HUES64 (cell line): Measurements from ENCODE around the gene TOMM34. TPM values are rescaled to one million over a fixed set of nuclear protein-coding genes. Genes with fewer than 3 reads are reported as not detected.

ENCODE experiments used
- H3K27ac ChIP-seq: 2 replicates; pipeline ENCODE4 v1.7.0; 2013; ENCODE audit warnings: low read depth, low read length, inconsistent platforms
- H3K27me3 ChIP-seq: 2 replicates; pipeline ENCODE4 v1.6.1; 2013; ENCODE audit warnings: mild to moderate bottlenecking, low read length; ENCODE audit not compliant: insufficient read depth
- H3K36me3 ChIP-seq: 2 replicates; pipeline ENCODE4 v1.6.1; 2013; ENCODE audit warnings: mild to moderate bottlenecking, low read length; ENCODE audit not compliant: insufficient read depth
- H3K4me1 ChIP-seq: 2 replicates; pipeline ENCODE4 v1.6.1; 2013; ENCODE audit warnings: mild to moderate bottlenecking, low read length, moderate library complexity; ENCODE audit not compliant: insufficient read depth
- H3K4me3 ChIP-seq: 2 replicates; pipeline ENCODE4 v1.5.1; 2013; ENCODE audit warnings: mild to moderate bottlenecking, low read length, moderate library complexity
- H3K9ac ChIP-seq: 2 replicates; pipeline ENCODE4 v1.6.1; 2013; ENCODE audit warnings: mild to moderate bottlenecking, low read depth, low read length
- H3K9me3 ChIP-seq: 2 replicates; pipeline ENCODE4 v1.6.1; 2013; ENCODE audit warnings: low read depth, low read length; ENCODE audit not compliant: insufficient read depth
- WGBS: fragments of 150-250, 120-280 bp; methylation state at CpG from one replicate; pipeline ENCODE4 v1.1.7; 2013; ENCODE audit warnings: missing lambda C conversion rate; 5-methylcytosine and 5-hydroxymethylcytosine counted together
- polyA plus RNA-seq, 2 experiments: library from polyadenylated mRNA; stranded (reverse); fragments of 50-300 nt; gene quantifications; one replicate each; pipeline ENCODE4 v1.2.3, GENCODE V29; 2013

Gene TOMM34, protein sequence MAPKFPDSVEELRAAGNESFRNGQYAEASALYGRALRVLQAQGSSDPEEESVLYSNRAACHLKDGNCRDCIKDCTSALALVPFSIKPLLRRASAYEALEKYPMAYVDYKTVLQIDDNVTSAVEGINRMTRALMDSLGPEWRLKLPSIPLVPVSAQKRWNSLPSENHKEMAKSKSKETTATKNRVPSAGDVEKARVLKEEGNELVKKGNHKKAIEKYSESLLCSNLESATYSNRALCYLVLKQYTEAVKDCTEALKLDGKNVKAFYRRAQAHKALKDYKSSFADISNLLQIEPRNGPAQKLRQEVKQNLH
- 38.0 TPM for polyA plus RNA-seq (2013, experiment 1 of 2)
- polyA plus RNA-seq (2013, experiment 2 of 2): 44.1 TPM

GRCh38 chr20:44960103-44960852 lies at the start of gene TOMM34:
TSS of gene TOMM34 (minus strand) at chr20:44960397. CDS start at chr20:44960333, 64 bp downstream.
- WGBS: under 1% methylated on average over 60 of the region's 60 CpGs
- H3K9me3 ChIP-seq: no peaks in the 10 kb centered on the region
- peak within 1 kb of the TSS; percentile 77 for H3K4me3 ChIP-seq
- peaks cover 23% of the 10 kb centered on the region for H3K4me1 ChIP-seq
- H3K36me3 ChIP-seq: peaks cover 20% of the 10 kb centered on the region
- no peak within 1 kb of the TSS; the same call in 1 of the 2 replicates for H3K27ac ChIP-seq
- H3K9ac ChIP-seq: peak within 1 kb of the TSS; percentile 75
- H3K27me3 ChIP-seq: peaks cover 37% of the 10 kb centered on the region

DNA sequence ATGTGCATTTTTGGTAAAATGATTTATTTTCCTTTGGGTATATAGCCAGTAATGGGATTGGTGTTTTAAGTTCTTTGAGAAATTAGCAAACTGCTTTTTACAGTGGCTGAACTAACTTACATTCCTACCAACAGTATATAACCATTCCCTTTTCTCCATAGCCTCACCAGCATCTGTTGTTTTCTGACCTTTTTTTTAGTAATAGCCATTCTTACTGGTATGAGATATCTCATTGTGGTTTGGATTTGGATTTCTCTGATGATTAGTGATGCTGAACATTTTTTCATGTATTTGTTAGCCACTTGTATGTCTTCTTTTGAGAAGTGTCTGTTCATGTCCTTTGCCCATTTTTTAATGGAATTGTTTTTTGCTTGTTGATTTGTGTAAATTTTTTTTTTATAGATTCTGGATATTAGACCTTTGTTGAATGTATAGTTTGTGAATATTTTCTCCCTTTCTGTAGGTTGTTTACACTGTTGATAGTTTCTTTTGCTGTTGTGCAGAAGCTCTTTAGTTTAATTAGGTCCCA lies 48.4 kb upstream of the TOMM34 start:
- H3K4me3 ChIP-seq: no peak overlapping the region
- H3K27me3 ChIP-seq: no peaks in the 10 kb centered on the region
- H3K27ac ChIP-seq: no peak overlapping the region
- H3K36me3 ChIP-seq: peaks cover 25% of the 10 kb centered on the region
- H3K9ac ChIP-seq: no peak overlapping the region
- H3K4me1 ChIP-seq: no peaks in the 10 kb centered on the region
- no peaks in the 10 kb centered on the region for H3K9me3 ChIP-seq

GRCh38 chr20:44997668-44998067 lies 37.5 kb upstream of the TOMM34 start:
- WGBS: 95% methylated on average over 5 of the region's 5 CpGs
- Histone ChIP-seq H3K4me3 (no peak overlapping the region), H3K27ac (no peak overlapping the region), H3K9me3 (no peaks in the 10 kb centered on the region), H3K4me1 (peaks cover 6% of the 10 kb centered on the region; the same call in 1 of the 2 replicates), H3K9ac (no peak overlapping the region), H3K36me3 (peaks cover 80% of the 10 kb centered on the region), H3K27me3 (no peaks in the 10 kb centered on the region)

DNA sequence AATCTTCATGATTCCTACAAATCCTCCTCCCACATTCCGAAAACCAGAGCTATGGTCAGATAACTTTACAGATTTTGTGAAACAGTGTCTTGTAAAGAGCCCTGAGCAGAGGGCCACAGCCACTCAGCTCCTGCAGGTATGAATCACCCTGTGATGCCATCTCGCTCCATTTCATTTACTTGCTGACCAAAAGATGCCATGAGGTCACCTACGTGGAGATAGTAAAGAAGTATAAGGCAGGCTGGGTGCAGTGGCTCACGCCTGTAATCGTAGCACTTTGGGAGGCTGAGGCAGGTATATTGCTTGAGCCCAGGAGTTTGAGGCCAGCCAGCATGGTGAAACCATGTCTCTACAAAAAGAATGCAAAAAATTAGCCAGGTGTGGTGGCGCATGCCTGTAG lies 37.0 kb upstream of the TOMM34 start:
- Histone ChIP-seq H3K27me3 (no peaks in the 10 kb centered on the region), H3K27ac (no peak overlapping the region), H3K4me3 (no peak overlapping the region), H3K36me3 (peaks cover 75% of the 10 kb centered on the region), H3K4me1 (peaks cover 6% of the 10 kb centered on the region; the same call in 1 of the 2 replicates), H3K9ac (no peak overlapping the region), H3K9me3 (no peaks in the 10 kb centered on the region)
- WGBS: 93% methylated on average over 6 of the region's 6 CpGs

GRCh38 chr20:44993343-44993742 lies 33.1 kb upstream of the TOMM34 start:
- peaks cover 46% of the 10 kb centered on the region for H3K36me3 ChIP-seq
- H3K4me1 ChIP-seq: peaks cover 14% of the 10 kb centered on the region
- H3K27me3 ChIP-seq: no peaks in the 10 kb centered on the region
- no peak overlapping the region for H3K4me3 ChIP-seq
- 89% methylated on average over 3 of the region's 3 CpGs for WGBS
- no peak overlapping the region for H3K27ac ChIP-seq
- H3K9ac ChIP-seq: no peak overlapping the region
- no peaks in the 10 kb centered on the region for H3K9me3 ChIP-seq

DNA sequence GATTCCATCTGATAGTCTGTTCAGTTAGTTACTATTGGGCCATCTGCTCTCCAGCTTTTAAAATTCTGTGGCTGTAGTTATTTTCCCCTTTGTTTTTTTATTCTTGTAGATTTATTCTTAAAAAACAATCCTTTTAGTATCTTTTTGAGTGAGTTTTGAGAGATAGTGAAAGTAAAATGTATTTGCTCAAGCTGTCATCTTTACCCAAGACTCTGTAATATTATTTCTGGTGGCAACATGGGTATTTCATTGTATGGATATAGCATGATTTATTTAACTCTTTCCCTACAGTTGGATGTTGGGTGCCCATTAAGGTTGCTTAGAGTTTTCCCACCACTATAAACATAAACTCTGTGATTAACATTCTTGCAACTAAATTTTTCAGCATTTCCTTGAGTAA lies 30.8 kb upstream of the TOMM34 start:
- no peak overlapping the region for H3K27ac ChIP-seq

DNA sequence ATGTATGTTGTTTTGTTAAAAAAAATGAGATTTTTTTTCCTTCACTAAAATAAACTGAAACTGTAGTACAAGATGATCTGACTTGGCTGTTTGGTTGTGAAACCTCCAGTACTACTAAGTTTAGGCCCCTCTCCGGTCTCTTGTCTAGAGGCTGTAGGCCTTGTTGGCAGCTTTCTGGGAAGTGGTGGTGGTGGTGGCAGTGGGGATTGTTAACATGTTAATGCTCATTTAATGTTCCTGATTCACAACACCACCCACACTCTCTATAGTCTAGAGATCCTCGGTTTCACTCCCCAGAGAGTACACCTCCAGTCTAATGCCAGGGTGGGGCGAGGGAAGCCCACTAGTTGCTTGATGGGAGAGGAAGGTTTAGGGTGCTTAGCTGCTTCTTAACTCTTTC lies 30.2 kb upstream of the TOMM34 start:
- 84% methylated on average over 2 of the region's 3 CpGs for WGBS
- Histone ChIP-seq H3K9ac (no peak overlapping the region), H3K9me3 (no peaks in the 10 kb centered on the region), H3K4me3 (no peak overlapping the region), H3K36me3 (peaks cover 44% of the 10 kb centered on the region), H3K4me1 (peaks cover 14% of the 10 kb centered on the region), H3K27ac (no peak overlapping the region), H3K27me3 (no peaks in the 10 kb centered on the region)

More for the DNA sequence above, 30.8 kb upstream of the TOMM34 start:
- H3K4me3 ChIP-seq: no peak overlapping the region
- peaks cover 14% of the 10 kb centered on the region for H3K4me1 ChIP-seq
- no peaks in the 10 kb centered on the region for H3K9me3 ChIP-seq
- H3K36me3 ChIP-seq: peaks cover 44% of the 10 kb centered on the region
- H3K9ac ChIP-seq: no peak overlapping the region
- no peaks in the 10 kb centered on the region for H3K27me3 ChIP-seq

DNA sequence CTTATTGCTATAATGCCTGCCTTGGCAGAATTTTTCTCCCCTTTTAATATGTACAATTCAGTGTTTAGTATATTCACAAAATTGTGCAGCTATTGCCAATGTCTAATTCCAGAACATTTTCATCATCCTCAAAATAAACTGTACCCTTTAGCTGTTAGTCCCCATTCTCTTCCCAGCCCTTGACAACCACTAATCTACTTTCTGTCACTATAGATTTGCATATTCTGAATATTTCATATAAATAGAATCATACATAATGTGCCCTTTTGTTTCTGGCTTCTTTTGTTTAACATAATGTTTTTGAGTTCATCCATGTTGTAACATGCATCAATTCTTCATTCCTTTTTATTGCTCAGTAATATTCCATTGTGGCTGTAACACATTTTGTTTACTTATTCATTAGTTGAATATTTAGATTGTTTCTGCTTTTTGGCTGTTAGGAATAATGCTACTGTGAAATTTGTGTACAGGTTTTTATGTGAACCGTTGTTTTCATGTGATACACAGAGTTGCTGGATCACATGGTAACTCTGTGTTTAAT lies 28.5 kb upstream of the TOMM34 start:
- 91% methylated on average over 1 of the region's 1 CpG for WGBS
- no peaks in the 10 kb centered on the region for H3K27me3 ChIP-seq
- H3K9ac ChIP-seq: no peak overlapping the region
- peaks cover 49% of the 10 kb centered on the region for H3K36me3 ChIP-seq
- H3K27ac ChIP-seq: no peak overlapping the region
- H3K9me3 ChIP-seq: no peaks in the 10 kb centered on the region
- peaks cover 14% of the 10 kb centered on the region for H3K4me1 ChIP-seq
- H3K4me3 ChIP-seq: no peak overlapping the region

DNA sequence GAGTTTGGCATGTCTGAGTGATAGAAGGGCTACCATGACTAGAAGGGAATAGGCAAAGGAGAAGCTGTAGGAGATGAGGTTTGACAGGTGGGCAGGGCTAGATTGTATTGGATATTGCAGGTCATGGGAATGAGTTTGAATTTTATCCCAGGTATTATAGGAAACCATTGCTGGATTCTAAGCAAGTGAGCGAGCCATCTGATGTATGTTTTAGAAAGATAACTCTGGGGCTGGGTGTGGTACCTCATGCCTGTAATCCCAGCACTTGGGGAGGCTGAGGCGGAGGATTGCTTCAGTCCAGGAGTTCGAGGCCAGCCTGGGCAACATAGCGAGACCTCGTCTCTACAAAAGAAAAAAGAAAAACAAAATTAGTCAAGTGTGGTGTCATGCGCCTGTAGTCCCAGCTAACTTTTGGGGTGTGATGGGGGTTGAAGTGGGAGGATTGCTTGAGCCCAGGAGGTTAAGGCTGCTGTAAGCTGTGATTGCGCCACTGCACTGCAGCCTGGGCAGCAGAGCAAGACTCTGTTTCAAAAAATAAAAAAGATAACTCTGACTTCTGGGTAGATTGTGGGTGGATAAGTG lies 23.0 kb upstream of the TOMM34 start:
- WGBS: 95% methylated on average over 7 of the region's 7 CpGs

GRCh38 chr20:44981736-44982406 lies 21.7 kb upstream of the TOMM34 start:
- H3K27ac ChIP-seq: no peak overlapping the region
- peaks cover 88% of the 10 kb centered on the region for H3K36me3 ChIP-seq
- H3K27me3 ChIP-seq: no peaks in the 10 kb centered on the region
- WGBS: 94% methylated on average over 8 of the region's 8 CpGs
- H3K4me3 ChIP-seq: no peak overlapping the region
- no peaks in the 10 kb centered on the region for H3K9me3 ChIP-seq
- no peaks in the 10 kb centered on the region for H3K4me1 ChIP-seq
- no peak overlapping the region for H3K9ac ChIP-seq

More for the DNA sequence above, 23.0 kb upstream of the TOMM34 start:
- no peaks in the 10 kb centered on the region for H3K27me3 ChIP-seq
- no peak overlapping the region for H3K4me3 ChIP-seq
- H3K4me1 ChIP-seq: no peaks in the 10 kb centered on the region
- H3K9ac ChIP-seq: no peak overlapping the region
- peaks cover 88% of the 10 kb centered on the region for H3K36me3 ChIP-seq
- no peaks in the 10 kb centered on the region for H3K9me3 ChIP-seq
- no peak overlapping the region for H3K27ac ChIP-seq
